ENCODE data around the gene DBN1.
"Not testable (repeated sequence)": the region's sequence is repeated elsewhere in the genome, so short reads cannot be mapped to it uniquely, and the experiment has no call there.

DBN1 gene

GRCh38 chr5:177486256-177486655 lies 12.8 kb upstream of the DBN1 start:
- H3K9me3 ChIP-seq (ENCODE audit: insufficient read depth, low read length, severe bottlenecking): no peaks in the 10 kb centered on the region
- TF ChIP-seq, protein P1, sequence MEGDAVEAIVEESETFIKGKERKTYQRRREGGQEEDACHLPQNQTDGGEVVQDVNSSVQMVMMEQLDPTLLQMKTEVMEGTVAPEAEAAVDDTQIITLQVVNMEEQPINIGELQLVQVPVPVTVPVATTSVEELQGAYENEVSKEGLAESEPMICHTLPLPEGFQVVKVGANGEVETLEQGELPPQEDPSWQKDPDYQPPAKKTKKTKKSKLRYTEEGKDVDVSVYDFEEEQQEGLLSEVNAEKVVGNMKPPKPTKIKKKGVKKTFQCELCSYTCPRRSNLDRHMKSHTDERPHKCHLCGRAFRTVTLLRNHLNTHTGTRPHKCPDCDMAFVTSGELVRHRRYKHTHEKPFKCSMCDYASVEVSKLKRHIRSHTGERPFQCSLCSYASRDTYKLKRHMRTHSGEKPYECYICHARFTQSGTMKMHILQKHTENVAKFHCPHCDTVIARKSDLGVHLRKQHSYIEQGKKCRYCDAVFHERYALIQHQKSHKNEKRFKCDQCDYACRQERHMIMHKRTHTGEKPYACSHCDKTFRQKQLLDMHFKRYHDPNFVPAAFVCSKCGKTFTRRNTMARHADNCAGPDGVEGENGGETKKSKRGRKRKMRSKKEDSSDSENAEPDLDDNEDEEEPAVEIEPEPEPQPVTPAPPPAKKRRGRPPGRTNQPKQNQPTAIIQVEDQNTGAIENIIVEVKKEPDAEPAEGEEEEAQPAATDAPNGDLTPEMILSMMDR (IDR thresholded peaks at IDR 0.05; ENCODE audit: borderline replicate concordance, extremely low read depth, low read length, poor library complexity, severe bottlenecking): no peak
- no peak for TF ChIP-seq EZH2 (IDR thresholded peaks at IDR 0.05; ENCODE audit: borderline replicate concordance, low read depth, low read length, severe bottlenecking)
- ATAC-seq (ENCODE audit: insufficient read depth, low read depth): no peak
- H3K4me2 ChIP-seq (ENCODE audit: insufficient read depth, low read length): no peak overlapping the region
- H2AFZ ChIP-seq (ENCODE audit: low read depth, low read length): no peak overlapping the region
- no peak overlapping the region for H3K4me3 ChIP-seq (ENCODE audit: low read depth in 1 of 2, low read length in 2 of 2)
- H3K4me1 ChIP-seq (ENCODE audit: insufficient read depth, low read length): no peaks in the 10 kb centered on the region
- H3K9ac ChIP-seq (ENCODE audit: low read depth, low read length): no peak overlapping the region
- no peak overlapping the region for H3K27ac ChIP-seq (ENCODE audit: low read length)
- DNase-seq: no peak
- H3K79me2 ChIP-seq (ENCODE audit: insufficient read depth, low read length): no peaks in the 10 kb centered on the region
- H4K20me1 ChIP-seq (ENCODE audit: insufficient read depth, low read length): peaks cover 3% of the 10 kb centered on the region; the same call in 1 of the 2 replicates
- no peaks in the 10 kb centered on the region for H3K36me3 ChIP-seq (ENCODE audit: insufficient read depth, low read length)
- H3K27me3 ChIP-seq (ENCODE audit: insufficient read depth, low read length, poor library complexity): no peaks in the 10 kb centered on the region

DNA sequence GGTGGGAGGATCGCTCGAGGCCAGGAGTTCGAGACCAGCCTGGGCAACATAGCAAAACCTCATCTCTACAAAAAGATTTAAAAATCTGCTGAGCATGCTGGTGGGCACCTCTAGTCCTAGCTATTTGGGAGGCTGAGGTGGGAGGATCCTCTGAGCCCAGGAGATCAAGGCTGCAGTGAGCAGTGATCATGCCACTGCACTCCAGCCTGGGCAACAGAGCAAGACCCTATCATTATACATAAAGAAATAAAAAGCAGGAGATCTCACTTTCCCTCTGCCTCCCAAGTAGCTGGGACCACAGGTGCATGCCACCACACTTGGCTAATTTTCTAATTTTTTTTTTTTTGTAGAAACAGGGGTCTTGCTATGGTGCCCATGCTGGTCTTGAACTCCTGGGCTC lies 12.3 kb upstream of the DBN1 start:
- not testable (repeated sequence) for H3K4me1 ChIP-seq (ENCODE audit: insufficient read depth, low read length); H3K27me3 ChIP-seq (ENCODE audit: insufficient read depth, low read length, poor library complexity); H3K9ac ChIP-seq (ENCODE audit: low read depth, low read length); H3K79me2 ChIP-seq (ENCODE audit: insufficient read depth, low read length); H3K4me2 ChIP-seq (ENCODE audit: insufficient read depth, low read length); H3K27ac ChIP-seq (ENCODE audit: low read length); H3K4me3 ChIP-seq (ENCODE audit: low read depth in 1 of 2, low read length in 2 of 2); H3K9me3 ChIP-seq (ENCODE audit: insufficient read depth, low read length, severe bottlenecking); ATAC-seq (ENCODE audit: insufficient read depth, low read depth); H3K36me3 ChIP-seq (ENCODE audit: insufficient read depth, low read length); DNase-seq; H4K20me1 ChIP-seq (ENCODE audit: insufficient read depth, low read length); H2AFZ ChIP-seq (ENCODE audit: low read depth, low read length)

DNA sequence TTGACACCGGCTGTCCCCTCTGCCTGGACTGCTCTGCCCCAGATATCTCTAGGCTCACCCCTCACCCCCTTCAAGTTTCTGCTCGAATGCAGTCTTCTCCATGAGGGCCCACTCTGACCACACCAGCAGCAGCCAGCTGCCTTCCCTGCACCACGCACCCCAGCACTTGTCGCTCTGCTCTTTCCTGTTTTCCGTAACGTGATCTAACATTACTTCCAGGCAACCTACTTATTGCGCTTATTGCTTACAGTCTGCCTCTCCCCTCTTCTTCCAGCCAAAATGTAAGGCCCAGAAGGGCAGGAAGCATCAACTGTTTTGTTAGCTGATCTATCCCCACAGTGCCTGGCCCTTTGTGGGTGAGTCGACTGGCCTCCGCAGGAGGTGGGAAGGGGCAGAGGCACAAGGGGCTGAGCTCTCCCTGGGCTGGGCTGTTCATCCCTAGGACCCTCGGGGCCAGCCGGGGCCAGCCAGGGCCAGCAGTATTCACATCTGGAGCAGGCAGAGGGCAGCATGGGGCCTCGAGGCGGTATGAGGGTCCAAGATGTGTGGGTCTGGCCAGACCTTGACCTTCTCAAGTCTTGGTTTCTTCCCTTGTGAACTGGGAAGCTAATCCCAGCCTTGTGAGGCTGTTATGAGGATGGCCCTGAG lies 11.6 kb upstream of the DBN1 start:
- Histone ChIP-seq H3K36me3 (ENCODE audit: insufficient read depth, low read length) (no peaks in the 10 kb centered on the region), H3K27ac (ENCODE audit: low read length) (no peak overlapping the region), H3K4me1 (ENCODE audit: insufficient read depth, low read length) (no peaks in the 10 kb centered on the region), H4K20me1 (ENCODE audit: insufficient read depth, low read length) (peaks cover 3% of the 10 kb centered on the region; the same call in 1 of the 2 replicates), H3K9me3 (ENCODE audit: insufficient read depth, low read length, severe bottlenecking) (no peaks in the 10 kb centered on the region), H3K4me2 (ENCODE audit: insufficient read depth, low read length) (no peak overlapping the region), H2AFZ (ENCODE audit: low read depth, low read length) (no peak overlapping the region), H3K79me2 (ENCODE audit: insufficient read depth, low read length) (no peaks in the 10 kb centered on the region), H3K27me3 (ENCODE audit: insufficient read depth, low read length, poor library complexity) (no peaks in the 10 kb centered on the region), H3K9ac (ENCODE audit: low read depth, low read length) (no peak overlapping the region), H3K4me3 (ENCODE audit: low read depth in 1 of 2, low read length in 2 of 2) (no peak overlapping the region)
- TF ChIP-seq EZH2 (IDR thresholded peaks at IDR 0.05; ENCODE audit: borderline replicate concordance, low read depth, low read length, severe bottlenecking): no peak
- TF ChIP-seq, protein P1 (IDR thresholded peaks at IDR 0.05; ENCODE audit: borderline replicate concordance, extremely low read depth, low read length, poor library complexity, severe bottlenecking): no peak
- no peak for DNase-seq
- ATAC-seq (ENCODE audit: insufficient read depth, low read depth): no peak

DNA sequence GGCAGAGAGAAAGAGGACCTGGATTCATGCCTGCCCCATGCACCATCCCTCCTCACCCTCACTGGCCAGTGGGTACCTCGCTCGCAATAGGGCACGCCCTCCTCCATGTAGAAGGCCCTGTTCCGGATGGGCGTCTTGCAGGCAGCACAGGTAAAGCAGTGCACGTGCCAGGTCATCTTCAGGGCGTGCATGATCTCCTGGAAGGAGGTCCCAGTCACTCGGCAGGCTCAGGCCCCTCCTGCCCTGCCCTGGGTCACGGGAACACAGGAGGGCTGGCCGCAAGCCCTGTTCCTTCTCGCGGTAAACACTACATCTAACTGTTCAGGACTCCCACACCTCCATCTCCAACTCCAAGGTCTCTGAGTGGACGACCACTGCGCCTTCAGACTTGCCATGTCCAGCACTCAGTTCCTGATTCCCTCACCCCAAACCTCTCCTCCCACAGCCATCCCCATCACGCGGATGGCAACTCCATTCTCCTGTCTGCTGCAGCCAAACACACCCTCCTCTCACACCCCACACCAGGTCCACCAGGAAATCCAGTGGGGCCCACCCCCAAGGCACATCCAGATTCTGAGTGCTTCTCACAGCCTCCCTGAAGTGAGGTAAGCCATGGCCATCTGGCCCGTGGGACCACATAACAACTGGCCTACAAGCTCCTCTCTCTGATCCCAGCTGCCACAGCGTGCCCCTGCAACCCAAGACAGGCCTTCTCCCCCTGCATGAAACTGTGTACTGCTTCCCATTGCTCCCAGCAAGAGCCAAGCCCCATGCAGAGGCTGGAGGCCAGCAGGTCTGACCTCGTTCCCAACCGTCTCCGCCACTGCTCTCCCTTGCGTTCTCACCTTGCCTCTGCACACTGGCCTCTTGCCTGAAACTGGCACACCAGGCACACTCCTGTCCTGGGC lies 10.8 kb upstream of the DBN1 start:
- Histone ChIP-seq H3K27me3 (ENCODE audit: insufficient read depth, low read length, poor library complexity) (no peaks in the 10 kb centered on the region), H3K4me3 (ENCODE audit: low read depth in 1 of 2, low read length in 2 of 2) (no peak overlapping the region), H3K9ac (ENCODE audit: low read depth, low read length) (no peak overlapping the region), H3K27ac (ENCODE audit: low read length) (no peak overlapping the region), H3K79me2 (ENCODE audit: insufficient read depth, low read length) (no peaks in the 10 kb centered on the region), H2AFZ (ENCODE audit: low read depth, low read length) (no peak overlapping the region), H3K4me1 (ENCODE audit: insufficient read depth, low read length) (no peaks in the 10 kb centered on the region), H3K9me3 (ENCODE audit: insufficient read depth, low read length, severe bottlenecking) (no peaks in the 10 kb centered on the region), H4K20me1 (ENCODE audit: insufficient read depth, low read length) (peaks cover 3% of the 10 kb centered on the region; the same call in 1 of the 2 replicates), H3K36me3 (ENCODE audit: insufficient read depth, low read length) (no peaks in the 10 kb centered on the region), H3K4me2 (ENCODE audit: insufficient read depth, low read length) (no peak overlapping the region)
- ATAC-seq (ENCODE audit: insufficient read depth, low read depth) (no peak), DNase-seq (no peak)
- TF ChIP-seq, protein P1 (IDR thresholded peaks at IDR 0.05; ENCODE audit: borderline replicate concordance, extremely low read depth, low read length, poor library complexity, severe bottlenecking): no peak
- no peak for TF ChIP-seq EZH2 (IDR thresholded peaks at IDR 0.05; ENCODE audit: borderline replicate concordance, low read depth, low read length, severe bottlenecking)
